COLO668 (cell line): ENCODE results near the gene PAX2.

Experiments
- DNase-seq: peaks from one replicate; lab custom pipeline; 2025; ENCODE audit not compliant: unreplicated experiment; lab: John Stamatoyannopoulos, UW

PAX2 gene

DNA sequence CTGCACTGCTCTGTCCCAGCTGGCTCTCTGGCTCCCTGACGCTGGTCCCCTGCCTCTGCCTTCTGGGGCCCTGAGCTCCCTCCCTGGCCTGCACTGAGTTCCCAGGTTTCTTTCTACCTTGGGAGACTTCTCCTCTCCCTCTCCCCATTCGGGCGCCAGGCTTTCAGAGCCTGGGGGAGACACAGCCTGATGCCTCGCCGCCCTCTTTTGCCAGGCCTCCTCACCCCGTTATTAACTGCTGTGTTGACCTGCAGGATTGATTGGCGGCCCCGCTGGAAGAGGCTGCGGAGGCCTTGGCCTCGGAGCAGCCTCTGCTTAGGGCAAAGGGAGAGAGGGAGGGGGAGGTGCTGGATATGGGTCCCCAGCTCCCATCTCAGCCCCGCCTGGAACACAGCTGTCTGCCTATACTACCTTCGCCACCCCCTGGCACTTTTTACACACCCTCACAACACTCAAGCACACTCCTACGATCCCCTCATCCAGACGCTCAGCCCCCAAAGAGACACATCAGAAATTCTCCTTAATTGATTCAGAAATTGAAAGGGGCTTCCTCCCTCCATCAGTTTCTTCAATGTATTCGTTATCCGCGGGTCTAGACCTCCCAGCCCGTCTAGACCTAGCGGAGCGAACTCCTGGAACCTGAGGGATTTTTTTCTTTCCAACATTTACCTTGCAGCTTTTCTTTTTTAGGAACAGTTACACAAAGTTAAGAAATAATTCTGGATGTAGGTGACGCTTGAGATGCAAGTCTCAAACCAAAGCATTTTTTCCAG is 7.1 kb upstream of the PAX2 start:
- no peak for DNase-seq

DNA sequence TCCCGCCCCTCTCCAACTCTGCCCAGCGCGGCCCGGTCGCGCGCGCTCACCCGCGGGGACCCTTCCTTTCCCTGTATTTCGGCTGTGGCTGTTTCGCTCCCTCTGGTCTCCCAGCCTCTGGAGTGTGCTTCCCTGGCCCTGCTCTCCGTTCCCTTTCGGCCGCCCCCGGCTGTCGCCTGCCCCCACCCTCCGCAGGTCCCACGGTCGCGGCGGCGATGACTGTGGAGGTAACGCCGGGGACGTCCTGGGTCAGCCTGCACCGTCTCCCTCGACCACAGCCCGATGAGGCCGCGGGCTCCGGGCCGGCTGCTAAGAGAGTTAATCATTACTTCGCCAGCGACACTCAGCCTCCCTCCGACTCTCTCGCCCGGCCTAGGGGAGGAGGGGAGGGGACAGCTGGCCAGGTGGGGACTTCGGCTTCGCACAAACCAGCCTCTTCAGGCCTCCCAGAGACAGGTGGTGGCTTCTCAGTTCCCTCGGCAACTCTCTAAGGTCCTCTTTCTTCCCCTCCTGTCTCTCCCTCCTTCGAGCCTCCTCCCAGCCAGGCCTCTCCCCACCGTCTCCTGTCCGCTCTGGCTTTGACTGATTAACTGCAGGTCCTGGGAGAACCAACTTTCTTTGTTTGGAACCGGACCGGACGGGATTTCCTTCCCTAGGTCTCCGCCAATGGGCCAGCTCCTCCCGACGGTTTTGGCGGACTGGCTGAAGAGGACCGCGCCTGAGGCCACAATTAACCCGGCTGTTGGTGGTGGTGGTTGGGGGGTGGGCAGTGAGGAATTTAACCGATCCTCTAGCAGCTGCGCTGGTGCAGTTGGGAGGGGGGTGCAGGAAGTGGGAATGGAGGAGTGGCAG is 5.6 kb upstream of the PAX2 start:
- DNase-seq = peak; percentile 70

DNA sequence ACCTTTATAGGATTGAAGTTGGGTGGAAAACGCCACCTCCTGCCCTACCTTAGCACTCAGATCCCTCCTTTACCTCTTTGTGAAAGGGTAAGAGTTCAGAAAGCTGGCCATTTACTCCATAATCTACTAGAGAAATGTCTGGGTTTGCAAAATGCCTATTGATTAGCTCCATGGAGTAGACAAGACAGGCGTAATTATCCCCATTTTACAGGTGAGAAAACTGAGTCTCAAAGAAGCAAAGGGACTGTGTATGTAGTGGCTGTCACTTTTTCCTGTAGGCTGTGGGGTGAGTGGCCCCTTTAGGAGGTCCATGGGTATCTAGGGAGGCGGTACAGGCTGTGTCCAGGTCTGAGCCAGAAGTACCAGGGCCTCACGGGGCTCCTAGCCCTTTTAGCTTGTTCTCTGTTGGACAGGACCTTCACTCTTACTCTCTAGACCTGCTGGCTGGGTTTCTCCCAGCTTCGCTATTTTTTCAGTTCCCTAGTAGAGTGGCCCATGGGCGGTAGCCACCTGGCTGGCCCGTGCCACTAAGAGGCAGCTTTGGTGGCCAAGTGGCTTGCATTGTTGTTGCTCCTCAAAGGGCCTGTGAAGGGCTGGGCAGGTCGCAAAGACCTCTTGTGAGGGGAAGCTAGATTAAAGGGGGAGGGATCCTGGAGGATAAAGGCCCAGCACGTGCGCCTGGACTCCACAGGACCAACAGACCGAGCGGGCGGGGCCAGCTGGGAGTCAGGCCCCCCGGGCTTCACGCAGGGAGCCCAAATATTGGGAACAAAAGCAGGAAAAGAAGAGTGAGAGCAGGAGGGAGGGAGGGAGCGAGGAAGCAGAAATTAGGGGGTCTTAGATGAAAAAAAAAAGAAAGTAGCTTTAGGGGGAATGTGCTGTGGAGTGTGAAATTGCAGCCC is 4.7 kb upstream of the PAX2 start:
- no peak for DNase-seq

DNA sequence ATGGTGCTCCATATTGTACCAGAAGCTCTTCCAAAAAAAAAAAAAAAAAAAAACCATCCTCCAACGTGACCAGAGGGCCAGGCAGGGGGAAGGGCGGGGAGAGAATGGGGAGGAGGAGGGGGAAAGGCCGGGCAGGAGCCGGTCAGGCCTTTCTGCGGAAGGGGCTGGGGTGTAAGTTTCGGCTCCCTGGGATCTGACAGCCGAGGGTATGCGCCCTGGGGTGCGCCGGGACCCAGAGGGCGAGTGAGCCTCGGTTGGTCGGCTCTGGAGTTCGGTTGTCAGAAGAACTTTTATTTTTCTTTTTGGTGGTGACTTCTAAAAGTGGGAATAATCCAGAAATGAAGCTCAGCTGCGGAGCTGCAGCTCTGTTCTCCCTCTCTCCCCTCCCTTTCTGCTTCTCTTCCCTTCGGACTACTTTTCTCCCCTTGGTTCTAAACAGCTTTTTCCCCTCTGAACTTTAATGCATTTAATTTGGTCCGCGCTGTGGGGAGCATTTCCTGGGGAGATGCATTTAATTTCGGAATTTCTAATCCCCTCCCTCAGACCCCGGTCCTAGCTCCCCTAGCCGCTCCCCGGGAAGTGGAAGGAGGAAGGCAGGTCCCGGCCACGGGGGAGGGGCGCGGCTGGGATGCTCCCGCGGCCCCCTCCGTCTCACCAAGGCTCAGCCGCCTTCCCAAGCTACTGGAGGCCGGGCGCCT is 3.9 kb upstream of the PAX2 start:
- DNase-seq = no peak

DNA sequence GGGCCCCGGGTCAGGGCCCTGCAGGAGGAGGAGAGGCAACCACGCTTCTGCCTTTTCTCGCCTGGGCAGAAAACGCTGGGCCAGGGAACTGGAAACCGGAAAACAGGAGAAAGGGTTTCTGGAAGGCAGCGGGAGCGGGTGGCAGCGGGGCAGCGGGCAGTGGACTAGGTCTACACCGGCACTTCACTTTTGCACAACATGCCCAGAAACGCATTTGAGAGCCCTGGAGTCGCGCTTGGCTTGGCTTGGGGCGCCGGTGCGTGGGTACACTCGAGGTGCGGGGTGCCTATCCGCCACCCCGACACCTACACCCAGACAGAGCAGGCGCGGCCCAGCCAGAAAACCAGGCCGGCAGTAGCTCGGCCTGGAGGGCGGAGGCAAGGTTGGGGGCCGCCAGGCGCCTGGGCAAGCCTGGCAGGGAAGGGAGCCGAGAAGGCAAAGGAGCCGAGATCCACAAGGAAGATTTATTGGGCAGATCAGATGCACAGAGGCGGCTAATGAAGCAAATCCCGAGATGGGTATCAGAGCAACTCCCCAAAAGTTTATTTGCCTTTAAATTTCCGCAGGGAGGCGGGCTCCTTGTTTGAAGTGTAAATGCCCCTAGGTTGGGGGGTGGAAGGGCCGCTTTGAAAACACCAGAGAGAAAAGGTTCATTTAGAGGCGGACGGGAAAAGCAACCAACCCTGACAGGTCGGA is 3.2 kb upstream of the PAX2 start:
- DNase-seq = no peak

DNA sequence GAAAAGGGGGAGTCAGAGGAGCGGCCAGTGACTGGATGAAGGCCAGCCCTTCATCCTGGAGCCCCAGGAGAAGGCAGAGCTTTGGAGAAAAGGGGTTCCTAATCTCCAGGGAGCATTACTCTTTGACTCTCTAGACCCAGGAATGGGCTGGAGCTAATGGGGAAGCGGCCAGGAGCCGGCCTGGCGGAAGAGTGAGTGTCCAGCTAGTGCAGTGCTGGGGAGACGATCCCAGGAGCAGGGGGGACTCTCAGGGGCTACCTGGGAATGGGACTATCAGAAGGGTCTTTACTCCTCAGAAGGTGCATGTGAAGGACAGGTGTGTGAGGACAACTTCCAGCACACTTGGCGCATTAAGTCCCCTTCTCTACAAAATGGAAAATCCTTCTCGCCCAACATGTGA is 2.4 kb upstream of the PAX2 start:
- DNase-seq = no peak

DNA sequence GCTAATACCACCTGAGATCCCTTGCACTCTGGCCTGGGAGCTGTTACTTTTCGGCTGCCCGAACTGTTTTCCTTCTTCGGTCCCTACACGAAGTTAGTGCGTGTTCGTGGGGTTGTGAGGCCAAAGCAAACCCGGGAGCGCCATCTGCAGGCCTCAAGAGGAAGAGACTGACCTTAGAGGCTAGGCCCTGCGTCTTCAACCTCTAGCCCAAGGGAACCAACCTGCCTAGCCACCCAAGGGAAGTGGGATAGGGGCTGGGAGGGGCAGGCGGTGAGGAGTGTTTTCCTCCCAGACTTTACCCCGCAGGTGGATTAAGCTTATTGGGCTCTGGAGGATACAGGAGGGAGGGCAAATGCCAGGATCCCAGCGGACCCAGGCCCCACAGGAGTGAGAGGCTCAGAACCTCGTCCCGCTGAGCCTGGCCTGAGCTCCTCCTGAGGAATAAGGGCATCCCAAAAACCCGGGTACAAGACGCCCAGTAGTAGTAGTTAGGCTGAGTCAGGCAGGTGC is 1.7 kb upstream of the PAX2 start:
- DNase-seq = peak; percentile 52

DNA sequence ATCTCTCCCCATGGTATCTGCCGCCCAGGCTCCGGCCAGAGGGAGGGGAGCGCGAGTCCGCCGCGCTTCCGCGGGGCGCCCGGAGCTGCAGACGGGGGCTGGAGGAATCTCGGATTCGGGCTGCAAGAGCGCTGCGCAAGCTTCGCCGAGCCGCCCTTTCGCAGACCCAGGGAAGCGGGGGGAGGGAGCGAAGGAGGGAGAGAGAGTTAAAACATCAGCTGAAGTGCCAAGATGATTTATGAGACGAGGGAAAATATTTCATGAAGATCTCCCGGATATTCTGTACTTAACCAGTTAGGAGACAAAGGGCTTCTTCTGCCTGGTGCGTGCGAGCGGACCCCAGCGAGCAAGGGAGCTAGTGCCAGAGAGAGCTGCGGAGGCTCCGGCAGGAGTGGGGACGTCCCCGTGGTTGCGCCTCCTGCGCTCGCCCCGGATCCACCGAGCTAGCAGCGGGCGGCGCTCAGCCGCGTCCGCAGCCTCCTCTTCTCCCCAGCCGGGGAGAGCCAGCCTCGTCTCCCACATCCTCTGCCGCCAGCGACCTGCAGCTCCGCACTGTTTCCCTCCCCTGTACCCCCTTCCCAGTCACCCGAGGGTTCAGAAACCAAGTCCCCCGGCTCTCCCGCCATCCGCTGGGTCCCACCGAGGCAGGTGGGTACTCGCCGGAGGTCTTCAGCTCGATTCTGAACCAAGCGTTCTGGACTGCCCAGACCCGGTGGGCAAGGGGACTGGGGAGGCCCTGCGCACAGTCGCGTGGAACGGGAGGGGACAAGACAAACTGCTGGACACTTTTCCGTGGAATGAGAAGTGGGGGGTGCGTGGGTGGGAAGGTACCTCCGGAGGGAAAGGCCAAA is 1.0 kb upstream of the PAX2 start:
- DNase-seq = peak; percentile 6

DNA sequence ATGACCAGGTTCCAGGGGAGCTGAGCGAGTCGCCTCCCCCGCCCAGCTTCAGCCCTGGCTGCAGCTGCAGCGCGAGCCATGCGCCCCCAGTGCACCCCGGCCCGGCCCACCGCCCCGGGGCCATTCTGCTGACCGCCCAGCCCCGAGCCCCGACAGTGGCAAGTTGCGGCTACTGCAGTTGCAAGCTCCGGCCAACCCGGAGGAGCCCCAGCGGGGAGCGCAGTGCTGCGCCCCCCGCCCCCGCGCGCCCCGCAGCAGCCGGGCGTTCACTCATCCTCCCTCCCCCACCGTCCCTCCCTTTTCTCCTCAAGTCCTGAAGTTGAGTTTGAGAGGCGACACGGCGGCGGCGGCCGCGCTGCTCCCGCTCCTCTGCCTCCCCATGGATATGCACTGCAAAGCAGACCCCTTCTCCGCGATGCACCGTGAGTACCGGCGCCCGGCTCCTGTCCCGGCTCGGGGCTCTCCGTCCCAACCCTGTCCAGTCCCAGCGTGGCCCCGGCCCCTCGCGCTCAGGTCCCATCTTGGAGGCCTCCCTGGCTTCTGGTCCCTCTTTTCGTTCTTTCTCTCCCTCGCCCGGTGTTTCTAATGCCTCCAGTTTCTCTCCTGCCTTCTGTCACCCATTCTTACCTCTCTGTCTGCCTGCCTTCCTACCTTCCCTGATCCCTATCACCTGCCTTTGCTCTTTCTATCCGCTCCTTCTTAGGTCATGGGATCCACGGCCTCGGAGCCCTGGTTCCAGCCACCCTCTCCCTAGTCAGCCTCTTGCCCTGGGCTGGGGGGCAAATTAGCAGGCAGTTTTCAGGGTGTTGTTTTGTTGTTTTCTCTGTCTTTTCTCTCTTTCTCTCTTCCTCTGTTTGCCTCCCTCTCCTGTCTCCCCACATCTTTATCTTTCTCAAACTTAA is 751 bp downstream of the PAX2 start:
- DNase-seq = no peak

DNA sequence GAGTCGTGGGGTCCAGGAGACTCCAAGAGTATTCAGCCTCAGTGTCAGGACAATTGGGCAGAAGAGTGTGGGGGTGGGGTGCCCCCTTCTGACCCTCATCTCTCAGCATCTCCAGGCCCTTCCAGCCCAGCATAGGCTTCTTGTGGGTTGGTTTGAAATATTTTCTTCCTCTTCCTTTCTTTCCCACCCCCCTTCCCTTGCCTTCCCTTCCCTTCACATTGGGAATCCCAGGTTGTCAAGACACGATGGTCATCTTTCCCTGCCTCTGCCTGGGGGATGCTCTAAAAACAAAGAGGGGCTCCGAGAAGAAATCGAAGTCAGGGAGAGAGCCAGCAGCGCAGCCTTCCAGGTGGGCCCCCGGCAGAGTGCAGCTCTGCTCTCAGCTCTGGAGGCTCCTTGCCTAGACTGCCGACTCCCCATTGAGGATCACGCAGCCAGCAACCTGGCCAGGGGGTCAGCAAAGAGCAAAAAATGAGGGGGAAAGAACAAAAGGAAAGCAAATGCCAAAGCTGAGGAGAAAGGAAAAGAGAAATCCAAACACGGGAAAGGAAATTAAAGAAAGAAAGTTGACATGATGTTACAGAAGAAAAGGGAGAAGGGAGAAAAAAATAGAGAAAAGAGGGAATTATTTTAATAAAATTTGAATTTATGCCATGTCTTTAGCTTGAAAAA is 1.5 kb downstream of the PAX2 start:
- no peak for DNase-seq

DNA sequence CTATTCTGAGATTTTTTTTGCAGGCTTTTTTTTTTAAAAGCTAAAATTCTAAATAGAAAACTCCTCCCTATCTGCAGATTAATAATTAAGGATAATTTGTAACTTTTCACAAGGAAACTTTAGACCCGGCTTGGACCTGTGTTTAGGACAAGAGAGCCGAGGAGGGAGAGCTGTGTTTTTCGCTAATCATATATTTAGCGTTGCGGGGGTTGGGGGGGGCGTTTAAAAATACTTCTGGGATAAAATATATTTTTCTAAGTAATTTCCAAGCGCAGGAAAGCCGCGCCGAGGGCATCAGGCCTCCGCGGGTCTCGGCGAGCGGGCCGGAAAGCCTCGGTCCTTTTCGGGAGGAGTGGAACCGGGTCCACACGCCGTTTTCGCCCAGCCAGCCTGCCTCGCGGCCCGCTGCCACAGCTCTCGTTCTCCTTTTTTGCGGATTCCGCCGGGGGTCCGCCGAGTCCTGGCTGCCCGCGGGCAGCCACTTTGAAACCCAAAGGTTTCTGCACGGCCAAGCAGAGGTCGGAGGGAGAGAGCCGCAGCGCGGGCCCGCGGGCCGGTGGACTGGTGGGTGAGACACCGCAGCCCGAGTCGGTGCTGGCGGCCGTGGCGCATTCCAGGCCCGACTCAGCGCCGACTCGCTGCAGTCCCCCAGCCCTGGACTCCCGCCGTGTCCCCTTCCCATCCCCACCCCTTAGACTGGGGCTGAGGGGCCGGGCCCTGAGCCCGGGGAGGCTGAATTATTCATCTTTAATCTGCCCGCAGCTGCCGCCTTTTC is 2.3 kb downstream of the PAX2 start:
- DNase-seq = no peak

DNA sequence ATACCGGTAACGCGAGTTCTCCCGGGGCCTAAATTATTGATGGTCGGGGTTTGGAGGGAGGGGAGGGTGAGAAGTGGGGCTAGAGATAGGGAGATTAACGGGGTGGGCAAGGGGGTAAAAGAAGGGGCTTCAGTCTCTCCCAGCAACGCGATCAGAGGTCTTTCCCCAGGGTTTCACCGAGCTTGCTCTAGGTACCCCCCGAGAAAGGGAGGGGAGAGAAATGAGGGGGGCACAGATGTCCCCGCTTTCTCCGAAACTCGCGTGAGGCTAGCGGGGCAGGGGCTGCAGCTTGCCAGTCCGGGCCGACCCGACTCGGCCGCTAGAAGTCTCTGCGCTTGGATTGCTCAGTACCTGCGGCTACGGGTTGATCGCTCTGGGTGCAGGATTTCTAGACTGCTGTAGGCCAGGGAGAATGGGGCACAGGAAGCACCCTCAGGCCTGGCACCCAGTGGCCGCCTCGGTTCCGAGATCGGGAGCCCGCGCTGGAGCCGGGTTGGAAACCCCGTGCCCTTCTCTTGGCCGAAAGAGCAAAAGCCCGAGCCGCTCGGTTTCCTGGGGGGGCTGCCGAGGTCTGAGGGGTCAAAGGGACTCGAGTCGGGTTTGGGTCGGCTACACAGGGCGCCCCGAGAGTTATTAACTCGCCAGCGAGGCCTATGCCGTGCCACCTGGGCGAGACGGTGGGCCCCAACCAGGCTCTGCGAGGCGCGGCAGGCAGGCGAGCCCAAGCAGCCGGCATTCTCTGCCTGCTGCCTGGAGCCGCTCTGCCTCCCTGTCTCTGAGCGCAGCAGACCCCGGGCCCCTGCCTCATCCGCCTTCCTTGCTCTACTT is 3.1 kb downstream of the PAX2 start:
- DNase-seq = no peak

DNA sequence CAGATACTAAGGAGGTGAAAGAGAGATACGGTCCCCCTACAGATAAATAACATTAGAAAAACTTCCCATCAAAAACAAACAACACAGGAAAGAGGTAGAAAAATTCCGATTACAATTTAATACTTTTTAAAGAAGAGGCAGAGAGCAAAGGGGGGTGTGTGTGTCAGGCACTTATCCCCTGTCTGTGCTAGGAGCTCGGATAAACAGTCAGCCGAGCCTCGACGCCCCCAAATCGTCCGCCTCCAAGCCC is 3.6 kb downstream of the PAX2 start:
- no peak for DNase-seq

DNA sequence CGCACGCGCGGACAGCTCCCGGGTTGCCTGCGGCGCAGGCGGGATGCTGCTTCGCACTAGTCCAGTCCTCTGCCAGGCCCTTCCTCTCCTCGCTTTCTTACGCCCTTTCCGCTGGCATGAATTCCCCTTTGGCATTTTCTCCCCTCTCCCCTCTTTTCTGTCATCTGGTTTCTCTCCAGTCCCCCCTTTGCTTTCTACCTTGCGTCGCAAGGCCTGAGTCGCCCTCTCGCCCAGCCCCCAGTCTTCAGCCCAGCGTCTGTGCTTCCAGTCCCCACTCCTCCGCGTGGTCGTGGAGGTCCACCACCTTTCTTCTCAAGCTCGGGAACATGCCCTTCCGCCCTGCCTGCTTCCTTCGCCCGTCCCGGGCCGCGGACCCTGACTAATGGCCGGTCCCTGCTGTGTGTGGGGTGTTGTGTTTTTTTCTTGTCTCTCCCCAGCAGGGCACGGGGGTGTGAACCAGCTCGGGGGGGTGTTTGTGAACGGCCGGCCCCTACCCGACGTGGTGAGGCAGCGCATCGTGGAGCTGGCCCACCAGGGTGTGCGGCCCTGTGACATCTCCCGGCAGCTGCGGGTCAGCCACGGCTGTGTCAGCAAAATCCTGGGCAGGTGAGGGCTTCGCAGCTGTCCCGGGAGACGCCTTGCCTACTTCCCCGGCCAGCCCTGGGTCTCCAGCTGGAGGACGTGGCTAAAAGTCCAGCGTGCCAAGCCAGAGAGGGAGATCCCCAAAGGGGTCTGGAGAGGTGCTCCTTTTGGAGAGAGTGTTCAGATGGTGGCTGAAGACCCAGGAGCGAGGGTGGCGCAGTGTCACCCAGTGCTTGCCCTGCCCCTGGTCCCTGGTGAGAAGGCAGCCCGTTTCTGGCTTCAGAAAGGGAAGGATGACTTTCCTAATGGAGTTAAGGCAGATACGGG is 4.2 kb downstream of the PAX2 start:
- no peak for DNase-seq
